Naive thymus-derived CD4-positive, alpha-beta T cell (primary cell): ENCODE data around the gene TSPAN15. TPM values are rescaled to one million over a fixed set of nuclear protein-coding genes. Genes with fewer than 3 reads are reported as not detected.

Experiments used
- ATAC-seq: fragments of 150-1000 bp; cut with Tn5 transposase; 2 replicates; pipeline ENCODE4 v1.10.0; 2021; ENCODE audit warnings: mild to moderate bottlenecking, moderate library complexity
- CTCF ChIA-PET: fragments of 350-600 bp; sonication (Branson Sonifier 250); formaldehyde crosslinking; loops from one replicate; lab custom pipeline; 2021; ENCODE audit warnings: antibody characterized with exemption; lab: Charles Lee
- POLR2A ChIA-PET: fragments of 350-600 bp; sonication (Branson Sonifier 250); formaldehyde crosslinking; loops from one replicate; lab custom pipeline; 2021; ENCODE audit warnings: antibody characterized with exemption, inconsistent platforms; lab: Charles Lee
- DNase-seq, 9 donors: peaks; one replicate each; pipeline versions ENCODE4 v3.0.0 to v3.0.0-alpha.2; 2020 to 2022; ENCODE audit warnings: mixed read lengths in 1 of 9
- H3K27ac ChIP-seq: one replicate; pipeline ENCODE4 v1.7.0; 2013; ENCODE audit warnings: mild to moderate bottlenecking, low read depth, low read length, moderate library complexity
- H3K27me3 ChIP-seq, 2 donors: one replicate each; pipeline ENCODE4 v1.7.0; 2013; ENCODE audit warnings: low read length in 2 of 2, mild to moderate bottlenecking in 2 of 2, moderate library complexity in 2 of 2; ENCODE audit not compliant: control insufficient read depth in 2 of 2, insufficient read depth in 2 of 2
- H3K36me3 ChIP-seq, 3 experiments: 1 replicate in 2 of 3; 2 replicates in 1 of 3; pipeline ENCODE4 v1.7.0; 2013; ENCODE audit warnings: low read length in 3 of 3, mild to moderate bottlenecking in 3 of 3, moderate library complexity in 1 of 3; ENCODE audit not compliant: insufficient read depth in 3 of 3, control insufficient read depth in 2 of 3
- H3K4me1 ChIP-seq, 2 donors: one replicate each; pipeline ENCODE4 v1.7.0; 2013; ENCODE audit warnings: low read length in 2 of 2, mild to moderate bottlenecking in 2 of 2, moderate library complexity in 1 of 2; ENCODE audit not compliant: control insufficient read depth in 2 of 2, insufficient read depth in 2 of 2
- H3K4me3 ChIP-seq: 2 replicates; pipeline ENCODE4 v1.7.0; 2013; ENCODE audit warnings: mild to moderate bottlenecking, low read length
- H3K9me3 ChIP-seq, 3 experiments: 1 replicate in 2 of 3; 2 replicates in 1 of 3; pipeline ENCODE4 v1.7.0; 2013; ENCODE audit warnings: low read length in 3 of 3; ENCODE audit not compliant: control insufficient read depth in 2 of 3
- H3K27ac Mint-ChIP-seq, 9 donors: one replicate each; pipeline ENCODE4 v1.8.0; 2020 to 2022; ENCODE audit warnings: mixed read lengths in 9 of 9, mild to moderate bottlenecking in 8 of 9, moderate library complexity in 5 of 9, inconsistent platforms in 2 of 9
- H3K27me3 Mint-ChIP-seq, 5 donors: one replicate each; pipeline ENCODE4 v1.8.0; 2021 to 2022; ENCODE audit warnings: mixed read lengths in 5 of 5, mild to moderate bottlenecking in 1 of 5
- H3K36me3 Mint-ChIP-seq, 5 donors: one replicate each; pipeline ENCODE4 v1.8.0; 2020 to 2022; ENCODE audit warnings: mixed read lengths in 5 of 5, mild to moderate bottlenecking in 3 of 5, inconsistent platforms in 1 of 5
- H3K4me1 Mint-ChIP-seq, 7 donors: one replicate each; pipeline ENCODE4 v1.8.0; 2020 to 2022; ENCODE audit warnings: mixed read lengths in 7 of 7, mild to moderate bottlenecking in 3 of 7, inconsistent platforms in 1 of 7
- H3K4me3 Mint-ChIP-seq, 10 donors: one replicate each; pipeline ENCODE4 v1.8.0; 2020 to 2022; ENCODE audit warnings: mild to moderate bottlenecking in 10 of 10, mixed read lengths in 10 of 10, moderate library complexity in 6 of 10, inconsistent platforms in 2 of 10
- H3K9me3 Mint-ChIP-seq, 11 donors: one replicate each; pipeline ENCODE4 v1.8.0; 2020 to 2022; ENCODE audit warnings: mixed read lengths in 11 of 11, mild to moderate bottlenecking in 4 of 11, inconsistent platforms in 1 of 11, moderate library complexity in 1 of 11
- intact Hi-C, 2 donors: fragments of 100-400 bp; cut with micrococcal nuclease; formaldehyde crosslinking; loops; one replicate each; pipeline ENCODE4 v1.15.1; 2023
- polyA plus RNA-seq, 2 donors: library from polyadenylated mRNA; unstranded; fragments of 300-500 nt; fragmentation: Illumina TruSeq; gene quantifications; one replicate each; pipeline ENCODE4 v1.2.3, GENCODE V29; 2021
- total RNA-seq, 6 experiments: library from RNA in 5 of 6; stranded (reverse) in 5 of 6; gene quantifications; 1 replicate in 5 of 6; 2 replicates in 1 of 6; pipeline ENCODE4 v1.2.3 and lab custom pipeline; 2021 to 2026

TSPAN15 gene
- total and polyA plus RNA-seq, 7 experiments from 2014 or later = 1.2 to 7.2 (median 2.1) TPM

GRCh38 chr10:69419096-69419743 is 32.0 kb upstream of the TSPAN15 start:
- DNase-seq (no peak), ATAC-seq (no peak)
- peaks cover 11 to 22% (median 18%) of the 10 kb centered on the region in 7 donors for H3K4me1 Mint-ChIP-seq
- ChIA-PET POLR2A (no interaction called here), CTCF (interaction anchor here (0.9 to 1.1 kb wide), 2 partner anchors 96 to 216 kb away, joined by 3 read pairs; no protein-coding TSS in a partner anchor)
- H3K27ac Mint-ChIP-seq = no peak overlapping the region
- no peaks in the 10 kb centered on the region for H3K36me3 ChIP-seq
- H3K4me3 Mint-ChIP-seq = no peak overlapping the region
- no peaks in the 10 kb centered on the region for H3K9me3 Mint-ChIP-seq
- no peak overlapping the region for H3K27ac ChIP-seq
- no peaks in the 10 kb centered on the region for H3K36me3 Mint-ChIP-seq
- no peaks in the 10 kb centered on the region for H3K27me3 ChIP-seq
- intact Hi-C loops = no loop called here
- H3K4me1 ChIP-seq = peaks cover 7 to 19% of the 10 kb centered on the region in 2 donors
- H3K27me3 Mint-ChIP-seq = peaks cover 0 to 7% (median 0%) of the 10 kb centered on the region in 5 donors
- H3K9me3 ChIP-seq = no peaks in the 10 kb centered on the region
- H3K4me3 ChIP-seq = no peak overlapping the region

- peaks cover 0 to 7% (median 0%) of the 10 kb centered on the region in 5 donors for H3K27me3 Mint-ChIP-seq
- intact Hi-C loops = no loop called here
- ChIA-PET CTCF (no interaction called here), POLR2A (no interaction called here)
- H3K36me3 Mint-ChIP-seq = no peaks in the 10 kb centered on the region
- H3K27ac ChIP-seq = no peak overlapping the region
- H3K4me1 Mint-ChIP-seq = peaks cover 14 to 27% (median 23%) of the 10 kb centered on the region in 7 donors
- peaks cover 8 to 25% of the 10 kb centered on the region in 2 donors for H3K4me1 ChIP-seq
- H3K9me3 ChIP-seq = no peaks in the 10 kb centered on the region
- no peaks in the 10 kb centered on the region for H3K9me3 Mint-ChIP-seq
- H3K4me3 Mint-ChIP-seq = no peak overlapping the region
- ATAC-seq (no peak), DNase-seq (no peak)
- no peak overlapping the region for H3K27ac Mint-ChIP-seq
- H3K27me3 ChIP-seq = no peaks in the 10 kb centered on the region
- H3K36me3 ChIP-seq = no peaks in the 10 kb centered on the region
- no peak overlapping the region for H3K4me3 ChIP-seq
These were observed 31.5 kb upstream of the TSPAN15 start for GRCh38 chr10:69419744-69420126.

- peak overlapping the region in 1 of 10 donors; percentile 43 for H3K4me3 Mint-ChIP-seq
- no peaks in the 10 kb centered on the region for H3K9me3 Mint-ChIP-seq
- H3K36me3 Mint-ChIP-seq = no peaks in the 10 kb centered on the region
- H3K4me3 ChIP-seq = no peak overlapping the region
- intact Hi-C loops = no loop called here
- H3K27ac ChIP-seq = no peak overlapping the region
- no peaks in the 10 kb centered on the region for H3K27me3 ChIP-seq
- H3K27me3 Mint-ChIP-seq = peaks cover 0 to 7% (median 0%) of the 10 kb centered on the region in 5 donors
- no peaks in the 10 kb centered on the region for H3K9me3 ChIP-seq
- CTCF ChIA-PET = interaction anchor here (0.6 kb wide), 1 partner anchor 94 kb away, joined by 3 read pairs; no protein-coding TSS in a partner anchor
- peak overlapping the region in 4 of 9 donors; percentile 13 to 78 (median 64) for H3K27ac Mint-ChIP-seq
- H3K4me1 ChIP-seq = peaks cover 28 to 45% of the 10 kb centered on the region in 2 donors
- no peak for ATAC-seq
- no peaks in the 10 kb centered on the region for H3K36me3 ChIP-seq
- peaks cover 29 to 48% (median 43%) of the 10 kb centered on the region in 7 donors for H3K4me1 Mint-ChIP-seq
- POLR2A ChIA-PET = interaction anchor here (4.2 kb wide), 1 partner anchor 11 kb away, joined by 13 read pairs; no protein-coding TSS in a partner anchor
- DNase-seq = no peak
These were observed 29.5 kb upstream of the TSPAN15 start for GRCh38 chr10:69421611-69422308.

GRCh38 chr10:69422676-69423075 is 28.6 kb upstream of the TSPAN15 start:
- H3K9me3 Mint-ChIP-seq = no peaks in the 10 kb centered on the region
- peaks cover 34 to 57% (median 49%) of the 10 kb centered on the region in 7 donors for H3K4me1 Mint-ChIP-seq
- intact Hi-C loops = no loop called here
- DNase-seq = no peak
- H3K27me3 Mint-ChIP-seq = peaks cover 0 to 7% (median 0%) of the 10 kb centered on the region in 5 donors
- no peak overlapping the region for H3K4me3 ChIP-seq
- H3K9me3 ChIP-seq = no peaks in the 10 kb centered on the region
- ATAC-seq = no peak
- H3K36me3 Mint-ChIP-seq = no peaks in the 10 kb centered on the region
- H3K27ac Mint-ChIP-seq = peak overlapping the region in 2 of 9 donors; percentile 64 to 80
- no peaks in the 10 kb centered on the region for H3K36me3 ChIP-seq
- CTCF ChIA-PET = interaction anchor here (0.6 to 1.9 kb wide), 3 partner anchors 11 to 93 kb away, joined by 3 to 5 read pairs (median 3); no protein-coding TSS in a partner anchor
- H3K4me1 ChIP-seq = peaks cover 29 to 46% of the 10 kb centered on the region in 2 donors
- no peak overlapping the region for H3K4me3 Mint-ChIP-seq
- POLR2A ChIA-PET = interaction anchor here (0.8 to 4.2 kb wide), 3 partner anchors 12 to 93 kb away, joined by 3 to 13 read pairs (median 5); no protein-coding TSS in a partner anchor
- H3K27me3 ChIP-seq = no peaks in the 10 kb centered on the region
- H3K27ac ChIP-seq = no peak overlapping the region

GRCh38 chr10:69425041-69425440 is 26.2 kb upstream of the TSPAN15 start:
- ChIA-PET POLR2A (interaction anchor here (1.4 to 4.2 kb wide), 3 partner anchors 10 to 17 kb away, joined by 4 to 13 read pairs (median 10); no protein-coding TSS in a partner anchor), CTCF (interaction anchor here (1.5 kb wide), 1 partner anchor 81 kb away, joined by 5 read pairs; no protein-coding TSS in a partner anchor)
- no peaks in the 10 kb centered on the region for H3K9me3 Mint-ChIP-seq
- Histone ChIP-seq H3K4me1 (peaks cover 29 to 46% of the 10 kb centered on the region in 2 donors), H3K36me3 (no peaks in the 10 kb centered on the region), H3K27ac (peak overlapping the region; percentile 54), H3K9me3 (no peaks in the 10 kb centered on the region), H3K27me3 (no peaks in the 10 kb centered on the region), H3K4me3 (no peak overlapping the region)
- DNase-seq (no peak), ATAC-seq (no peak)
- peaks cover 40 to 66% (median 55%) of the 10 kb centered on the region in 7 donors for H3K4me1 Mint-ChIP-seq
- peak overlapping the region in 3 of 10 donors; percentile 19 to 56 (median 33) for H3K4me3 Mint-ChIP-seq
- no peaks in the 10 kb centered on the region for H3K36me3 Mint-ChIP-seq
- H3K27me3 Mint-ChIP-seq = peaks cover 0 to 7% (median 0%) of the 10 kb centered on the region in 5 donors
- intact Hi-C loops = loop anchor here in 1 of 2 donors (5.0 kb wide), 1 partner anchor 212 kb away; no protein-coding TSS in a partner anchor
- peak overlapping the region in 8 of 9 donors; percentile 45 to 92 (median 86) for H3K27ac Mint-ChIP-seq
